Measurements from ENCODE around the gene SRPK2.

DNA sequence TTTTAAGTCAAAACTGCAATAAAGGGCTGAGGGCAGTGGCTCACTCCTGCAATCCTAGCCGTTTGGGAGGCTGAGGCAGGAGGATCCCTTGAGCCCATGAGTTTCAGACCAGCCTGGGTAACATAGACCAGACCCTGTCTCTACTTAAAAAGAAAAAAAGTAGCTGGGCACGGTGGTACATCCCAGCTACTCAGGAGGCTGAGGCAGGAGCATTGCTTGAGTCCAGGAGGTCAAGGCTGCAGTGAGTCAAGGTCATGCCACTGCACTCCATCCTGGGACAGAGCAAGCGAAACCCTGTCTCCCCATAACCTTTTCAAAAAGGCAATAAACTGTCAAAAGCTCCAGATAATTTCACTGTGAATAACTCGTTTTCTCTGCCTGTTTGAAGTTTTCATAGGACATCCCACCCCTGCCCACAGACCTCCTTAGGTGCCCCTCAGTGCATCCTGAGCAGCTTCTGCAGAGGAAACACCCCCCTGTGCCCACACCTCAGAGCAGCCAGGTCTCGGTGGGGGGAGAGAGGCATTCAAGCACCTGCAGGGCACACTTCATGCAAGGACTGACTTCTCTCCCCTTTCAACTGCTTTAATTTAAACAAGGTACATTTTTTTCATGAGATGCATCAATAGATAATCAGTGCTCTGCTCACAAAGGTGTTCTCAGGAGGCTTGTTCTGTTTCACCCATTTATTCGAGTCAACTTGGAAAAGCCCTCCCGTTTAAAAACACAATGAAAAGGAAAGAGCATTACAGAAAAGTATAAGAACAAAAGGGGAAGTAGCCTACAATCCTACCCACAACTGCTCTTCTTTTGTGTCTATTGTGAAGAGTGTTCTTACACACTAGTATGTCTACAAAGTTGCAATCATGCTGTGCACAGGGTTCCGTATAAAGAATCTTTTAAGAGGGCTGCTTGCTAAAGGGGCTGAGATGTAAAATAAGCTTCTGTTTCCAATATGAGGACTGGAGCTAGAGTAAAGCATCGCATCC lies 269.8 kb downstream of the SRPK2 start:
- TF ChIP-seq, protein P1, sequence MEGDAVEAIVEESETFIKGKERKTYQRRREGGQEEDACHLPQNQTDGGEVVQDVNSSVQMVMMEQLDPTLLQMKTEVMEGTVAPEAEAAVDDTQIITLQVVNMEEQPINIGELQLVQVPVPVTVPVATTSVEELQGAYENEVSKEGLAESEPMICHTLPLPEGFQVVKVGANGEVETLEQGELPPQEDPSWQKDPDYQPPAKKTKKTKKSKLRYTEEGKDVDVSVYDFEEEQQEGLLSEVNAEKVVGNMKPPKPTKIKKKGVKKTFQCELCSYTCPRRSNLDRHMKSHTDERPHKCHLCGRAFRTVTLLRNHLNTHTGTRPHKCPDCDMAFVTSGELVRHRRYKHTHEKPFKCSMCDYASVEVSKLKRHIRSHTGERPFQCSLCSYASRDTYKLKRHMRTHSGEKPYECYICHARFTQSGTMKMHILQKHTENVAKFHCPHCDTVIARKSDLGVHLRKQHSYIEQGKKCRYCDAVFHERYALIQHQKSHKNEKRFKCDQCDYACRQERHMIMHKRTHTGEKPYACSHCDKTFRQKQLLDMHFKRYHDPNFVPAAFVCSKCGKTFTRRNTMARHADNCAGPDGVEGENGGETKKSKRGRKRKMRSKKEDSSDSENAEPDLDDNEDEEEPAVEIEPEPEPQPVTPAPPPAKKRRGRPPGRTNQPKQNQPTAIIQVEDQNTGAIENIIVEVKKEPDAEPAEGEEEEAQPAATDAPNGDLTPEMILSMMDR (conservative IDR thresholded peaks at IDR 0.05; ENCODE audit: low read depth, low read length) = no peak
- TF ChIP-seq EZH2 (IDR thresholded peaks at IDR 0.05; ENCODE audit: borderline replicate concordance, low read depth, low read length, poor library complexity, severe bottlenecking) = no peak
